ENCODE measurements around the gene CUL9.

Gene CUL9

DNA sequence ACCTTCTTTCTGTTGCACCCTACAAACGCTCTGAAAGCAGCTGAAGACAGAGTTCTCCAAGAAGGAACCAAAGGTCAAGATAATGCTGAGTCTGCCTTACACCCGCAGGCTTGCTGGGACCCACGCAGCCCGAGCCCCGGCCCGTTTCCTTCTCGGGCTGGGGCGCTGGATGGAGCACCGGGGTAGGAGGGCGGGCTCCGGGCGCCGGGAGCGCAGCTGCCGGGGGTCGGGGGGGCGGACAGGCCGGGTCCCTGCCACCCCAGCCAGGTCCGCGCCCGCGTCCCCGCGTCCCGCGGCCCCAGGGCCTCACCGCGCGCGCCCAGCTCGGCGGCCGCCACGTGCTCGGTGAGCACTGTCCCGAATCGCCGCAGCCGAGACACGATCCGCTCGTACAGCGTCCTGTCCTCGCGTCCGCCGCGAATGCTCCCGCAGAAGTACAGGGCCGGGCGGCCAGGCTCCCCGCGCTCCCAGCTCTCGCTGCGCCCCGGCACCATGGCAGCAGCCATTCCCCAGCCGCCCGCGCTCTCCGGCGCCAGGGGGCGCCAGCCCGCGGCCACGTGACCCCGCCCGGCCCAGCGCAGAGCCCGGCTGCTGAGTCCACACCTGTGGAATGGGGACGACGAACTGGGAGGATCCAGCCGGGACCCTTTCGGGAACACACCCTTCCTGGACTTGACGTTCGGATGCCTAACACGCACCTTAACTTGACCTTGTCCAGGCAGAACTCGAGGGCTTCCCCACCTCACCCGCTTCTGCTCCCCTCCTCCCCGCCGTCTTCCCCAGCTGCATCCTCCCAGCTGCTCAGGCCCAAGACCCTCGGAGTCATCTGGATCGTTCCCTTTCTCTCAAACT is 47.2 kb downstream of the CUL9 start, which contains the start of gene DNPH1:
DNPH1 (minus strand) TSS at position 531 of the 852 bp plus-strand sequence; CDS start at position 506, 25 bp downstream.
- peak within 1 kb of the TSS; percentile 70 for H3K4me3 ChIP-seq (ENCODE audit: low read depth, low read length, poor library complexity, severe bottlenecking)
- peak within 1 kb of the TSS; percentile 1 for H3K27ac ChIP-seq (ENCODE audit: low read depth, low read length, poor library complexity, severe bottlenecking)
- peaks cover 15% of the 10 kb centered on the region for H3K36me3 ChIP-seq (ENCODE audit: insufficient read depth, low read length)

DNA sequence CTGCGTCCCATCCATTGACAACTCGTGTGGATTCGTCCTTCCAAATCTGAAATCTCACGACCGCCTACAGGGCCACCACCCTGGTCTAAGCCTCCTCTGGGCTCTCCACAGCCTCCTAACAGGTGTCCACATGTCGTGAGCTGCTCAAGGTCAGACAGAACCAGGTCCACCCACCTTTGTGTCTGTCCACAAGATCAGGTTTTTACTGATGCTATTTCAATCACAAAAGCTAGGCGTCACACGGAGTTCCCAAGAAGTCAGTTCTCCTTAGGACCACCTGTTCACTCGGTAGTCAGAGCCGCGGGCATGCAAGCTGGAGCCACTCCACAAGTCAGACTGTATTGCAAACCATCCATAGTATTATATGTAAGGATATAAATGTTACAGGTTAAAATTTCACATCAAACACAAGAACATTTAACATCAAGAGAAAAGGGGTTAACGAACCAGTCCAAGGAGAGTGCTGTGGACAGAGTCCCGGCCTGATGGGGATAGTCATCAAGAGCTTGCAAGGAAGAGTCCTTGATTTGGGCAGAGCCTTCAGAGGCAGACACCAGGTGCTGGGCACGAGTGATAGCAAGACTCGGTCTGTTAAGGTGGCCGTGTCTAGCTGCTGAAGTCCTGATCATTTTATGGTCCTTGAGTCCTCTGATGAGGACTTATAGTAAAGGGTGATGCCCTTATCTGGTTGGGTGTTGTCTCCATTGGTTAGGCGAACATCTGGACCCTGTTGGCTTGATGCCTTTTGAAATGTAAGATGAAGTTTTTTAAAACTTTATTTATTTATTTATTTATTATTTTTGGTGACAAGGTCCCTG is 48.0 kb downstream of the CUL9 start:
- Histone ChIP-seq H3F3A (ENCODE audit: insufficient read depth, low read length) (no peaks in the 10 kb centered on the region), H3K79me2 (ENCODE audit: insufficient read depth, low read length) (no peaks in the 10 kb centered on the region), H2AFZ (ENCODE audit: low read length) (no peak overlapping the region), H3K27me3 (ENCODE audit: insufficient read depth, low read length) (no peaks in the 10 kb centered on the region; the same call in 1 of the 2 replicates), H3K4me2 (ENCODE audit: low read length) (peak overlapping the region; percentile 58), H3K9ac (ENCODE audit: low read length) (no peak overlapping the region; the same call in 1 of the 2 replicates), H3K4me3 (ENCODE audit: low read depth, low read length, poor library complexity, severe bottlenecking) (no peak overlapping the region), H4K20me1 (ENCODE audit: insufficient read depth, low read length) (no peaks in the 10 kb centered on the region), H3K4me1 (ENCODE audit: insufficient read depth, low read length, severe bottlenecking) (peaks cover 29% of the 10 kb centered on the region), H3K9me3 (ENCODE audit: low read length) (no peaks in the 10 kb centered on the region), H3K9me2 (ENCODE audit: low read depth, low read length) (no peaks in the 10 kb centered on the region), H3K36me3 (ENCODE audit: insufficient read depth, low read length) (peaks cover 15% of the 10 kb centered on the region), H3K27ac (ENCODE audit: low read depth, low read length, poor library complexity, severe bottlenecking) (no peak overlapping the region)
- TF ChIP-seq EZH2 (IDR thresholded peaks at IDR 0.05; ENCODE audit: borderline replicate concordance, low read length), result no peak
- TF ChIP-seq, protein P1, sequence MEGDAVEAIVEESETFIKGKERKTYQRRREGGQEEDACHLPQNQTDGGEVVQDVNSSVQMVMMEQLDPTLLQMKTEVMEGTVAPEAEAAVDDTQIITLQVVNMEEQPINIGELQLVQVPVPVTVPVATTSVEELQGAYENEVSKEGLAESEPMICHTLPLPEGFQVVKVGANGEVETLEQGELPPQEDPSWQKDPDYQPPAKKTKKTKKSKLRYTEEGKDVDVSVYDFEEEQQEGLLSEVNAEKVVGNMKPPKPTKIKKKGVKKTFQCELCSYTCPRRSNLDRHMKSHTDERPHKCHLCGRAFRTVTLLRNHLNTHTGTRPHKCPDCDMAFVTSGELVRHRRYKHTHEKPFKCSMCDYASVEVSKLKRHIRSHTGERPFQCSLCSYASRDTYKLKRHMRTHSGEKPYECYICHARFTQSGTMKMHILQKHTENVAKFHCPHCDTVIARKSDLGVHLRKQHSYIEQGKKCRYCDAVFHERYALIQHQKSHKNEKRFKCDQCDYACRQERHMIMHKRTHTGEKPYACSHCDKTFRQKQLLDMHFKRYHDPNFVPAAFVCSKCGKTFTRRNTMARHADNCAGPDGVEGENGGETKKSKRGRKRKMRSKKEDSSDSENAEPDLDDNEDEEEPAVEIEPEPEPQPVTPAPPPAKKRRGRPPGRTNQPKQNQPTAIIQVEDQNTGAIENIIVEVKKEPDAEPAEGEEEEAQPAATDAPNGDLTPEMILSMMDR (IDR thresholded peaks at IDR 0.05; ENCODE audit: low read length), result no peak

More for the DNA sequence above, 47.2 kb downstream of the CUL9 start, which contains the start of gene DNPH1:
- TF ChIP-seq, protein P1 (IDR thresholded peaks at IDR 0.05; ENCODE audit: low read length), result peak; percentile 88
- TF ChIP-seq EZH2 (IDR thresholded peaks at IDR 0.05; ENCODE audit: borderline replicate concordance, low read length), result no peak
- Histone ChIP-seq H3K9me2 (ENCODE audit: low read depth, low read length) (no peaks in the 10 kb centered on the region), H3K4me1 (ENCODE audit: insufficient read depth, low read length, severe bottlenecking) (peaks cover 37% of the 10 kb centered on the region), H2AFZ (ENCODE audit: low read length) (no peak within 1 kb of the TSS), H3K9me3 (ENCODE audit: low read length) (no peaks in the 10 kb centered on the region), H3K27me3 (ENCODE audit: insufficient read depth, low read length) (no peaks in the 10 kb centered on the region; the same call in 1 of the 2 replicates), H4K20me1 (ENCODE audit: insufficient read depth, low read length) (no peaks in the 10 kb centered on the region), H3K4me2 (ENCODE audit: low read length) (peak within 1 kb of the TSS; percentile 58), H3F3A (ENCODE audit: insufficient read depth, low read length) (no peaks in the 10 kb centered on the region), H3K9ac (ENCODE audit: low read length) (peak within 1 kb of the TSS; percentile 69), H3K79me2 (ENCODE audit: insufficient read depth, low read length) (no peaks in the 10 kb centered on the region)

DNA sequence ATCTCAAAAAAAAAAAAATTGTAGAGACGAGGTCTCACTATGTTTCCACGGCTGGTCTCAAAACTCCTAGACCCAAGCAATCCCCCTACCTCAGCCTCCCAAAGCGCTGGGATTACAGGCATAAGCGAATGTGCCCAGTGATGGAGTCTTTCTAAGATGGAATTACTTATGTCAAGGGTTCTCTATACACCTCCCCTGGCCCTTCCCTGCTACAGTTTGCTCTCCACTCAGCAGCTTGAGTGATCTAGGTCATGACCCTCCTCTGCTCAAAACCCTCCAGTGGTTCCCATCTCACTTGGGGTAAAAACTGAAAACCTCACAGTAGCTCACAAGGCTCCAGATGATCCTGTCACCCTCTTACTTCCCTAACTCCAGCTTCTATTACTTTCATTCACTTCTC is 49.1 kb downstream of the CUL9 start:
- Histone ChIP-seq H3K9ac (ENCODE audit: low read length) (no peak overlapping the region), H2AFZ (ENCODE audit: low read length) (no peak overlapping the region), H3K9me2 (ENCODE audit: low read depth, low read length) (no peaks in the 10 kb centered on the region)

More for the DNA sequence above, 49.1 kb downstream of the CUL9 start:
- no peaks in the 10 kb centered on the region for H3K79me2 ChIP-seq (ENCODE audit: insufficient read depth, low read length)
- no peaks in the 10 kb centered on the region for H4K20me1 ChIP-seq (ENCODE audit: insufficient read depth, low read length)
- H3K36me3 ChIP-seq (ENCODE audit: insufficient read depth, low read length), result peaks cover 6% of the 10 kb centered on the region; the same call in 1 of the 2 replicates
- H3K4me3 ChIP-seq (ENCODE audit: low read depth, low read length, poor library complexity, severe bottlenecking), result no peak overlapping the region
- no peak overlapping the region for H3K4me2 ChIP-seq (ENCODE audit: low read length)
- peaks cover 19% of the 10 kb centered on the region for H3K4me1 ChIP-seq (ENCODE audit: insufficient read depth, low read length, severe bottlenecking)
- no peaks in the 10 kb centered on the region for H3K9me3 ChIP-seq (ENCODE audit: low read length)
- no peaks in the 10 kb centered on the region for H3F3A ChIP-seq (ENCODE audit: insufficient read depth, low read length)
- no peak overlapping the region for H3K27ac ChIP-seq (ENCODE audit: low read depth, low read length, poor library complexity, severe bottlenecking)
- no peaks in the 10 kb centered on the region; the same call in 1 of the 2 replicates for H3K27me3 ChIP-seq (ENCODE audit: insufficient read depth, low read length)
- TF ChIP-seq, protein P1 (IDR thresholded peaks at IDR 0.05; ENCODE audit: low read length), result no peak
- TF ChIP-seq EZH2 (IDR thresholded peaks at IDR 0.05; ENCODE audit: borderline replicate concordance, low read length), result no peak
